NCI-H524 (cell line): ENCODE data around the gene OR10J1.
A peak's percentile ranks its signal among the peaks of the same experiment; 100 is the strongest.
"Not testable (repeated sequence)": the region's sequence is repeated elsewhere in the genome, so short reads cannot be mapped to it uniquely, and the experiment has no call there.

Source experiments
- DNase-seq, 2 experiments: peaks; one replicate each; lab custom pipeline; 2025; lab: John Stamatoyannopoulos, UW

OR10J1 gene, protein sequence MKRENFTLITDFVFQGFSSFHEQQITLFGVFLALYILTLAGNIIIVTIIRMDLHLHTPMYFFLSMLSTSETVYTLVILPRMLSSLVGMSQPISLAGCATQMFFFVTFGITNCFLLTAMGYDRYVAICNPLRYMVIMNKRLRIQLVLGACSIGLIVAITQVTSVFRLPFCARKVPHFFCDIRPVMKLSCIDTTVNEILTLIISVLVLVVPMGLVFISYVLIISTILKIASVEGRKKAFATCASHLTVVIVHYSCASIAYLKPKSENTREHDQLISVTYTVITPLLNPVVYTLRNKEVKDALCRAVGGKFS

GRCh38 chr1:159439422-159439821 is at the start of gene OR10J1:
TSS of gene OR10J1 (plus strand) at chr1:159439722. CDS start at chr1:159439792, 70 bp downstream.
- peak in 1 of 2 experiments; percentile 30 for DNase-seq

DNA sequence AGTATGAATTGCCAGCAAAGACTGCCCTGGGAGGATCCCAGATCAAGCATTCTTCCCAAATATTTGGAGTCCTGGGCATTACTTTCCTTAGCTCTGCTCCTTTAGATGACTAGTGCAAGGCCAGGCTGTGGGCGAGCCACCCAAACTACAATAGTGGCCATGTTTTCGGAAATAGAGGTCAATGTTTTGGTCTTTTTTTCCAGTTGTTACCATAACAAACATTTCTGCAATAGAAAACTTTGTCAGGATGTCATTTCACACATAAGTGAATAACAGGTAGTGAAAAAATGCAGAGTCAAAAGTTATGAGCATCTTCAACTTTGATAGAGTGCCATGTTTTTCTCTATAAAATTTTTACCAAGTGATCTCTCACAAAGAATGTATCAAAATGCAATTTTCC is 32.7 kb upstream of the OR10J1 start:
- DNase-seq = no peak

- no peak for DNase-seq
These were observed 30.6 kb upstream of the OR10J1 start for GRCh38 chr1:159408862-159409400.

GRCh38 chr1:159421821-159422220 is 17.7 kb upstream of the OR10J1 start:
- DNase-seq = no peak

DNA sequence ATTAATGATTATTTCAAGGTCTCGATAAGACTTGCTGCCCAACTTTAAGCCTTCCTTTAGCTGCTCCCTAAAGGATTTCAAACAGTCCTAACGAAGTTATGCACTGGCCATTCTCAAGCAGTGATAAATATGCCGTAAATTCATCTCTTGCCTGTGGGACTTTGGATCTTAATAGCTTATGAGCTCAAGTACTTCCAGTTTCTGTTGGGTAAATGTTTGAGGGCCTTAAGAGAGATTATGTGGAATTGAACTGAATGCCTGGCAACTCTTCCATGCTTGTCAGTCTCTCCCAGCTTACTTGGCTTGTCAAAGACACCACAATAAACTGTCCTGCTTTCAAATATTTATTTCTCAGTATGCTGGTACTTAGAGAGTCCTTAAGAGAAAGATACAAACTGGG is 11.0 kb upstream of the OR10J1 start:
- no peak for DNase-seq

DNA sequence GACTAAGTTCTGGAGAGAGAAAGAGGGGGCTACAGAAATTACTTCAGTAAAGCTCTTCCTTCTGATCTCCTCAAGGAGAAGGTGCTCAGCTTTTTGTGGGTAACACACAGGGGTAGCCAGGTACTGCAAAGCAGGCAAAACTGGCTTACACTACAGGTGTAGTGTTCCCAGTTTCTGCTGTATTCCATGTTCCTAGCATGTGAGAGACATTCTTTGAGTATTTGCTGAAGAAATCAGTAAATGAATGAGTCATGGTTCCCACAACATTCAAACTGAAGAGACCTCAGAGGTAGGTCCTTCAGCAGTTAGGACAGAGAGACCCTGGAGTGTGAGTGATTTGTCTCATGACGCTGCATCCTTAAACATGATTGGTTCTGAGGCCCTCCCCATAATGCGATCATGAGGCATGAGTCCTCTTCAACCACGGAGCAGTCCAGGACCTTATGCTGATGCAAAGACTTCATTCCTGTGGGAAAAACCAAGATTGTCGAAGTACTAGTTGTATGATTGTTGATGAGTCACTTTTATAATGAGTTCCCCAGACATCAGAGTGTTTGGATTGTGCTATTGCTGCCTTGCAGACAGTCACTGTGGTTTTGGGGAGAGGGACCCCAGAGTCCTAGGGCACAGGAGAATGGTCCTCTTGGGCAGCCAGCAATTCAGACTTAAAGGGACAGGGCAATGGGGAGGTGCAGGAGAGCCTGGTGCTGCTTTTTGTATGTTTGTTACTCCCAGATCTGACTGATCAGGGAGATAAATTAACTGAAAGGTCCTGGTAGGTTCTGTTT is 10.3 kb upstream of the OR10J1 start:
- no peak for DNase-seq

GRCh38 chr1:159430985-159431384 is 8.5 kb upstream of the OR10J1 start:
- no peak for DNase-seq

GRCh38 chr1:159431904-159432303 is 7.6 kb upstream of the OR10J1 start, which contains the start of gene OR10J4:
TSS of gene OR10J4 (plus strand) at chr1:159432204.
- DNase-seq = no peak

DNA sequence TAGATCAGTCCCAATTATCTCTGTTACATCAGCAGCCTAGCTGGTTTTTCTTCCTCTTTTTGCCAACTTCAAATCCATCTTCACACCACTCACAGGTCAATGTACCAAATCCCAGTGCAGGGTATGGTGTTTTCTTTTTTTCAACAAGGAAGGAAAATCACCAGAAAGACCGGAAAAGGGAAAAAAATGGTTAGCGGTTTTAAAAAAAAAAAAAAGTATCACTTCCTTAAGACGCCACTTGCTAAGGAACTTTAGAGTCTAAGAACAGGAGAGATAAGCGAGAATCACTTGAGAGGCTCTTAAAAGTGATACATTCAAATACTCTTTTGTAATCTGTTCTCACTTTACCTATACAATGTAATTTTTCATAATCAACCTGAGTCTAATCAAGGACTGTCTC is 3.1 kb upstream of the OR10J1 start:
- no peak for DNase-seq

DNA sequence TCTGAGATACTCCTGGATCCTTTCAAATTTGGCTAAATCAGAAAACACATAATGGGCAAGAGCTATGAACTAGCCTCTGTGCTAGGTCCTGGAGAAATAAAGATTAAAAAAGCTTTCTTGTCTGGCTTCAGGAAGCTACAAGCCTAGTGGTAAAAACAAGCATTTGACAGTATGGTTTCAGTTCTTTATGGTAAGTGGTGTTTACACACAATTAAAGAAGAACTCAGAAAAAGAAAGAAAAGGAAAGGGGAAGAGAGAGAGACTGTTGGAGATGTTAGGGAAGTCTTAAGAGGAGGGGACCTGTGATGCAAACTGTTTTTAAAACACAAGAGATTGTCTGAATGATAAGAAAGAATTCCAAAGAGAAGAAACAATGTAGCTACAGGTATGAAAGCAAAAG is 1.8 kb downstream of the OR10J1 start:
- no peak for DNase-seq

GRCh38 chr1:159442428-159442827 is 2.9 kb downstream of the OR10J1 start:
- DNase-seq = no peak

DNA sequence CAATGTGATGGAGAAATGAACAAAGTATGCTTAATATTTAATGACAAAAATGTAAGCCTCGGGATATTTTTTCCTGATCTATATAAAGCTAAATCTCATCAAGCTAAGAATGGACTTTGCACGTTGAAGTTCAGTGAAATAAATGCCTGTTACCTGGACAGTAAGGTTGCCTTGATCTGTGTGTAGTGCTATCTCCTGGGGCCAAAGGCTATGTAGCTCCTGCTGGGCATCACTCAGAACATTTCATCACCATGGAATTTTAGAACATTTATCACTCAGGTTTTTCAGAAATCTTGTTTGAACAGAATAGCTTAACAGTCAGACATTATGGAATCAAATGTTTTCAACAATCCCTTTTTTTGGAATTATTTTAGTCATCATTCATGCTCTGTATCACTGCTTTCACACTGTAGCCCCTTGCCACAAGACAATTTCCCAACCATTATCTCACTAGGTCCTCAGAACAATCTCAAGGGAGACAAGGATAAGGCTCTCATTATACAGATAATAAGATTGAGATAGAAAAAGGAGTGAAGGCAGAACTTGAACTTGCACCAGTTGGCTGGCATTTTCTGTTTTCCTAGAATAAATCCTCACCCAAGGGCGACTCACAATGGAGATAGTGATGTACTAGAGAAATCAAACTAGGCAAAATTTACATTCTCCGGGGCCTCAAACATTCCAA is 3.7 kb downstream of the OR10J1 start:
- no peak for DNase-seq

DNA sequence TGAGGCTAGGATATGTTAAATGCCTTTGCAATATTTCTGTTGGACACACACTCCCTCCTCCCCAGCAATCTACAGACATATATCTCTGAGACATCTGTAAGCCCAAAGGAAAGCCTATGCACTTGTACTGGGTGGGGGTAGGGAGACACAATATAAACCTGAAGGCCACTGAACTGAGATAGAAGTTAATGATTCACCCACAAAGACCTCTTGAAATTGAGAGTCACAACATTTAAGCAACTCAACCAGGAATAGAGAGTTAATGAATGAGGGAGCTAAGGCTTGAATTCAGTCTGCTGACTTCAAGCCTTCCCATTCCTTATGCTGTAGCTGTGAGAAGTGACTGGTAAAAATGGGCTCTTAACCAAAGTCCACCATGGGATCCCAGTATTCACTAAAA is 5.0 kb downstream of the OR10J1 start:
- no peak for DNase-seq

- no peak for DNase-seq
These were observed 8.7 kb downstream of the OR10J1 start for GRCh38 chr1:159448181-159448580.

GRCh38 chr1:159449605-159450004 is 10.1 kb downstream of the OR10J1 start:
- DNase-seq = not testable (repeated sequence)

DNA sequence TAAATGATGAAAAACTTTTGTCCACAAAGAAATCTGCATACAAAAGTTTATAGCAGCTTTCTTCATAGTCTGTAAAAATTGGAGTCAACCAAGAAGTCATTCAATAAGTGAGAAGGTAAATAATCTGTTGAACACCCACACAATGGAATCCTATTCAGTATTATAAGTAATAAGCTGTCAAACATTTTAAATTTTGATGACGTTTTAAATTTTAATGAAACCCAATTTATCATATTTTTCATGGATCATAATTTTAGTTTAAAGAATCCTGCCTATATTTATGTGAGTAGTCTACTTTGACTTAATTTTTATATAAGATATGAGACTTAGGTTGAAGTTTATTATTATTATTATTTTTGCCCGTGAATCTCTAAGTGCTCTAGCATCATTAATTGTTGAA is 20.0 kb downstream of the OR10J1 start:
- DNase-seq = no peak

DNA sequence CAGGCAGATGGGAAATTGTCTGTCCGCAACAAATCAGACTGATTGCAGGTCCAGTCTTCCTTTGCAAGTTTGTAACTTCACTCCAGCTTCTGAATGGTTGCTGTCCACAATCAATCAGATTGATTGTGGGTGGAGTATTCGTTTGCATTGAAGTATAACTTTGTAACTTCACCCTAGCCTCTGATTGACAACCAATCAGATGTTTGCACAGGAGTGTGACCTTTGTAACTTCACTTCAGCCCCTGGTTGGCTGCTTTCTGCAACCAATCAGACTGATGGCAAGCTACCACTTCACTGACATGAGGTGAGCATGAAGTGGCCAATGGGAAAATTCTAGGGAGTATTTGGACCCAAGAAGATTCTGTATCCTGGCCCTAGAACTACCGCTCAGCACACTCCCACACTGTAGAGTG is 25.7 kb downstream of the OR10J1 start:
- DNase-seq = no peak

DNA sequence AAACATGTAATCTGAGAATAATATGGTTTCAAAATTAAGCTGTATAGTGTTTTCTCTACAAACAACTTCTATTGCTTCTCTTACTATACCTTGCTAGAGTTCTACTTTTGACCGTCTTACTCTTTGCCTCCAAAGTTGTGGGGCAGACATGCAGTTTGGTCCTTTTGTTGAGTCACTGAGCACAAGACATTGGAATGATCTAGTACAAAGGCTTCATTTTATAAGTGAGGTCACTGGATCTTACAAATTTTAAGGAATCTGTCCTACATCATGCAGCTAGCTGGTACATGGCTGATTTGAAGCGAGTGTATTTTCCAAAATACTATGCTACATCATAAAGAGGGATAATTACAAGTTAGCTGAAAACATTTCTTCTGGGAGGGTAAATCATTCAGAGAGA is 28.8 kb downstream of the OR10J1 start:
- DNase-seq = no peak

- no peak for DNase-seq
These were observed 30.5 kb downstream of the OR10J1 start for GRCh38 chr1:159469921-159470533.

DNA sequence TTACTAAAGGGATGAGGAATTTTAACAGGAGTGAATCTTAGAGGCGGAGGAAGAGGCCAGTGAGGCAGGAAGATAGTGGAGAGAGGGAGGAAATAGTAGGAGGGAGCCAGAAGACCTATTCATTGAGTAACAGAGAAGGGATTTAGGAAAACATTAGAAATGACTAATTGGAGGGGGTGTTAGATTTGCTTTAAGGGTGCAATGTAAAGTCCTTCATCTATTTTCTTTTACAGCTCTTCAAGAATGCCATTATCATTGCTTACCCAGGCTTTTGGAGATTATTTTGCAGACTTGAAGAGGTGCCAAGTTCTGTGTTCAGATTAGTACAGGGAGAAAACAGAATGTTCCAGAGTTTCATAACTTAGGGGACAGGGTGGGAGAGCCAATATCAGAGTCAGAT is 33.8 kb downstream of the OR10J1 start:
- DNase-seq = no peak

DNA sequence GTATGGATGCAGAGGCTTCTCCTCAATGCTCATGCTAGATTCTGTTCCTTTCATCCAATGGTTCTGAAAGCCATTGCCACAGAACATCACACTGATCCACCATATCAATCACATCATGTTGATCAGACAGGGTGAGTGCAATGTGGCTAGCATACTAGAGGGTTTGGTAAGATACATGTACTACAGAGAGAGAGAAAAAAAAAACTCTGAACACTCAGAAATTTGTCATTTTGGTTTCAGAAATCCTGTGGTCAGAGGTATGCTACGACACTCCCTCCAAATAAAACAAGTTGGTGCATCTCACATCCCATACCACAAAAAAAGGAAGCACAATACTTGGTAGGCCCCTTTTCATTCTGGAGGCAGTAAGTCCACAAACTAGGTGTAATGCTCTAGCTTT is 35.4 kb downstream of the OR10J1 start:
- no peak for DNase-seq

- no peak for DNase-seq
These were observed 44.0 kb downstream of the OR10J1 start for GRCh38 chr1:159483501-159483900.
